MM.1S (cell line): Measurements from ENCODE around the gene FYB1.

ENCODE experiments used
- DNase-seq: peaks from one replicate; pipeline ENCODE4 v3.0.0-alpha.2; 2015
- H2AFZ ChIP-seq: fragments of 300-600 bp; sonication (generic); 2 replicates; pipeline ENCODE4 v1.6.0; 2016; ENCODE audit warnings: antibody characterized with exemption, low read length
- H3F3A ChIP-seq: fragments of 300-600 bp; sonication (generic); 2 replicates; pipeline ENCODE4 v1.6.1; 2016; ENCODE audit warnings: mild to moderate bottlenecking, antibody characterized with exemption, low read length, moderate library complexity, mixed read lengths; ENCODE audit not compliant: insufficient read depth
- H3K27ac ChIP-seq: fragments of 300-600 bp; sonication (generic); 2 replicates; pipeline ENCODE4 v1.5.1; 2016; ENCODE audit warnings: mild to moderate bottlenecking, low read length
- H3K27me3 ChIP-seq: fragments of 300-600 bp; sonication (generic); replicated peaks from 2 replicates; pipeline ENCODE4 v1.6.0; 2016; ENCODE audit warnings: low read length; ENCODE audit not compliant: insufficient read depth
- H3K36me3 ChIP-seq: fragments of 300-600 bp; sonication (generic); replicated peaks from 2 replicates; pipeline ENCODE4 v1.6.1; 2016; ENCODE audit warnings: mild to moderate bottlenecking, low read length, mixed read lengths; ENCODE audit not compliant: insufficient read depth
- H3K4me1 ChIP-seq: fragments of 300-600 bp; sonication (generic); 2 replicates; pipeline ENCODE4 v1.6.1; 2016; ENCODE audit warnings: low read length, mixed read lengths
- H3K4me2 ChIP-seq: fragments of 300-600 bp; sonication (generic); 2 replicates; pipeline ENCODE4 v1.6.0; 2016; ENCODE audit warnings: low read depth, low read length
- H3K4me3 ChIP-seq: fragments of 300-600 bp; sonication (generic); 2 replicates; pipeline ENCODE4 v1.5.1; 2016; ENCODE audit warnings: low read length, mixed read lengths
- H3K79me2 ChIP-seq: fragments of 300-600 bp; sonication (generic); 2 replicates; pipeline ENCODE4 v1.6.1; 2016; ENCODE audit warnings: mixed run types, low read length, mixed read lengths
- H3K9ac ChIP-seq: fragments of 300-600 bp; sonication (generic); 2 replicates; pipeline ENCODE4 v1.6.1; 2016; ENCODE audit warnings: low read length, mixed read lengths
- H3K9me2 ChIP-seq: fragments of 300-600 bp; sonication (generic); replicated peaks from 2 replicates; pipeline ENCODE4 v1.6.1; 2016; ENCODE audit warnings: mild to moderate bottlenecking, low read length, mixed read lengths; ENCODE audit not compliant: insufficient read depth
- H3K9me3 ChIP-seq: fragments of 300-600 bp; sonication (generic); replicated peaks from 2 replicates; pipeline ENCODE4 v1.6.1; 2016; ENCODE audit warnings: mild to moderate bottlenecking, low read length, mixed read lengths; ENCODE audit not compliant: insufficient read depth
- H4K20me1 ChIP-seq: fragments of 300-600 bp; sonication (generic); 2 replicates; pipeline ENCODE4 v1.6.1; 2016; ENCODE audit warnings: mild to moderate bottlenecking, low read length, moderate library complexity, mixed read lengths; ENCODE audit not compliant: insufficient read depth
- CTCF ChIP-seq: fragments of 300-600 bp; sonication (generic); IDR thresholded peaks from 2 replicates; pipeline ENCODE4 v1.5.1; 2016; ENCODE audit warnings: antibody characterized with exemption, low read length, mixed read lengths
- EZH2 ChIP-seq: fragments of 300-600 bp; sonication (generic); optimal IDR thresholded peaks from 2 replicates; pipeline ENCODE3; 2017; ENCODE audit warnings: low read depth, mild to moderate bottlenecking, antibody characterized with exemption, low read length, mixed read lengths
- EZH2phosphoT487 ChIP-seq: fragments of 300-600 bp; sonication (generic); IDR thresholded peaks from 2 replicates; pipeline ENCODE4 v1.6.1; 2018; ENCODE audit warnings: antibody characterized with exemption, low read length

The FYB1 gene

DNA sequence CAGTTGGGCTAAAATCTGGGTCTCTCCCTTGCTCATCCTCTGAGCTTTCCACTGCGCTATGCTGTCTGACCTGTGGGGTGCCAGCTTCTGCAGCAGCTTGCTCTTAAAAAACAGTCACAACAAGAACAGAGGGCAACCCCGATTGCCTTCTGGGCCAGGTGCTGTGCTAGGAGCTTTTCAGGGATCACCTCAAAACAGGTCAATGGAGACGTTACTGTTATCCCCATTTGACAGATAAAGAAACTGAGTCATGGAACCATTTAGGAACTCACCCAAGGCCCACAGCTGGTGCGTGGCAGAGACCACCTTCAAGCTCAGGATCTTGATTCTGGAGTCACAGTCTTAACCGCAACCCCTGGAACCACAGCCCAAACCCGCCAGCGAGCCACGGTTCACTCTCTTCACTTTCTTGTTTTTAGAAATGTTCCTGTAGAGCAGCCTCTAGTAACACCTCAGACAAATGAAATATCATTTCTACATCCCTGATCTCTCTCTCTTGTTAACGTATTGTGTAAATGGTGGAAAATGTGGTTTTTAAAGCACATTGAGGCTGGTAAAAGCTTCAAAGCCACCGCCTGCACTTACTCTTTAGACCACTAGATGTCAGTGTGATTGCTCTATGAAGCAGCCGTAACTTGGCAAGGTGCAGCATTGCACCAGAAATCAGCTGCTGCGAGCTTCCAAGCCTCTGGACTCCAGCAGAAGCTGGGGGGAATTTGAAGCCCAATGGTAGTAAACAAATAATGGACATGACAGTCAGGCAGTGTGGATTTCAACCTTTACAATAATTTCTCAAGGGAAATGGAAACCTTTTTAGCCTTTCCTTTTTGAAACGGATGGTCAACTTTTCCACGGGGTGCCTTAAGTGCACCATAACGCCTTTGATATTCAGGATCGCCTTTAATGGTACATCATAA, 1.7 kb downstream of the FYB1 start:
- peak; percentile 79 for DNase-seq
- no peaks in the 10 kb centered on the region for H3K27me3 ChIP-seq
- no peak overlapping the region for H3K4me2 ChIP-seq
- no peak overlapping the region for H3K4me3 ChIP-seq
- no peak overlapping the region for H3K9ac ChIP-seq
- H2AFZ ChIP-seq: no peak overlapping the region
- no peaks in the 10 kb centered on the region for H3K36me3 ChIP-seq
- H3K27ac ChIP-seq: no peak overlapping the region
- H3K9me2 ChIP-seq: no peaks in the 10 kb centered on the region
- TF ChIP-seq EZH2: no peak
- TF ChIP-seq EZH2phosphoT487: no peak
- TF ChIP-seq CTCF: peak; percentile 98
- no peaks in the 10 kb centered on the region for H4K20me1 ChIP-seq
- no peaks in the 10 kb centered on the region for H3K9me3 ChIP-seq
- no peaks in the 10 kb centered on the region for H3K4me1 ChIP-seq
- no peaks in the 10 kb centered on the region for H3K79me2 ChIP-seq
- H3F3A ChIP-seq: no peaks in the 10 kb centered on the region

- Histone ChIP-seq H3K27ac (no peak overlapping the region), H3K79me2 (no peaks in the 10 kb centered on the region), H3K9me2 (no peaks in the 10 kb centered on the region), H3K9me3 (no peaks in the 10 kb centered on the region), H3F3A (no peaks in the 10 kb centered on the region), H3K4me2 (no peak overlapping the region), H3K4me1 (no peaks in the 10 kb centered on the region; the same call in 1 of the 2 replicates), H4K20me1 (no peaks in the 10 kb centered on the region), H3K4me3 (no peak overlapping the region), H3K27me3 (no peaks in the 10 kb centered on the region), H2AFZ (no peak overlapping the region), H3K9ac (no peak overlapping the region), H3K36me3 (no peaks in the 10 kb centered on the region)
- no peak for TF ChIP-seq CTCF
- TF ChIP-seq EZH2: no peak
- no peak for TF ChIP-seq EZH2phosphoT487
- DNase-seq: no peak
Observed at GRCh38 chr5:39216631-39217030, 2.7 kb downstream of the FYB1 start.

- Histone ChIP-seq H3K4me1 (no peaks in the 10 kb centered on the region; the same call in 1 of the 2 replicates), H3K9me3 (no peaks in the 10 kb centered on the region), H3K9me2 (no peaks in the 10 kb centered on the region), H3K36me3 (no peaks in the 10 kb centered on the region), H3K4me3 (no peak overlapping the region), H3K9ac (no peak overlapping the region), H3K4me2 (no peak overlapping the region), H3F3A (no peaks in the 10 kb centered on the region), H3K27me3 (no peaks in the 10 kb centered on the region), H3K79me2 (no peaks in the 10 kb centered on the region), H4K20me1 (no peaks in the 10 kb centered on the region), H3K27ac (no peak overlapping the region), H2AFZ (no peak overlapping the region)
- DNase-seq: no peak
- TF ChIP-seq CTCF (no peak), EZH2phosphoT487 (no peak), EZH2 (no peak)
Observed at GRCh38 chr5:39215857-39216256, 3.5 kb downstream of the FYB1 start.
